ENCODE measurements around the gene KIAA1614.

Gene KIAA1614

GRCh38 chr1:180888870-180889269 is 23.8 kb upstream of the KIAA1614 start:
- CTCF ChIA-PET, result no interaction called here
- H3K9me3 ChIP-seq (ENCODE audit: control extremely low read depth in 1 of 5, control insufficient read depth in 4 of 5, insufficient read depth in 2 of 5, low read depth in 1 of 5, low read length in 4 of 5), result no peaks in the 10 kb centered on the region
- H3K4me3 ChIP-seq (ENCODE audit: control insufficient read depth in 1 of 7, extremely low read depth in 1 of 7, insufficient read depth in 4 of 7, low read depth in 2 of 7, low read length in 6 of 7), result no peak overlapping the region
- H3K4me1 ChIP-seq (ENCODE audit: control extremely low read depth in 1 of 4, control insufficient read depth in 4 of 4, insufficient read depth in 4 of 4, low read length in 3 of 4), result peaks cover 0 to 13% (median 2%) of the 10 kb centered on the region in 4 experiments
- no peak overlapping the region for H3K27ac ChIP-seq (ENCODE audit: insufficient read depth in 1 of 2, low read depth in 1 of 2, low read length in 2 of 2, poor library complexity in 1 of 2, severe bottlenecking in 2 of 2)
- no peaks in the 10 kb centered on the region for H3K27me3 ChIP-seq (replicated peaks in 2 of 5; ENCODE audit: control insufficient read depth in 4 of 5, insufficient read depth in 5 of 5, low read length in 4 of 5)
- WGBS (ENCODE audit: insufficient coverage), result 56% methylated on average over 1 of the region's 1 CpG
- DNase-seq, result no peak
- peaks cover 0 to 4% (median 4%) of the 10 kb centered on the region in 4 experiments for H3K36me3 ChIP-seq (ENCODE audit: control insufficient read depth in 4 of 4, insufficient read depth in 4 of 4, low read length in 3 of 4)
- POLR2A ChIA-PET, result no interaction called here

DNA sequence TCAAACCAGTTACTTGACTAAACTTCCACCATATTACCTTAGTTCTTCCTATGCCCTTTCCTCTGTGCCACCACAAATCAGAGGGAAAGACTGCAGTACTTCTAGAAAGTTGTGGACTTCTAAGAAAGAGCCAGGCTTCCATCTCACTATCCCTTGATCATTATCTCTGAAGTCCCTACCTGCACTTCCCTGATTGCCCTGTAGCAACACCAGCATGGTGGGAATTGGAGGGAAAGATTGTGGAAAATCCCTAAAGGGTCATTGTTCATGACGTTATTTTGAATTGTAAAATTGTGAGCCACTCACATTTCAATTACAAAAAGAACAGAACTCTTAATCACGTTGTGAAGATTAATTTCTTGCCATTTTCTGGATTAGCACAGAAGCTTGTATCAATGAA is 23.4 kb upstream of the KIAA1614 start:
- CTCF ChIA-PET, result no interaction called here
- no CpG with 5 or more reads among the region's 2 CpGs for WGBS (ENCODE audit: insufficient coverage)

DNA sequence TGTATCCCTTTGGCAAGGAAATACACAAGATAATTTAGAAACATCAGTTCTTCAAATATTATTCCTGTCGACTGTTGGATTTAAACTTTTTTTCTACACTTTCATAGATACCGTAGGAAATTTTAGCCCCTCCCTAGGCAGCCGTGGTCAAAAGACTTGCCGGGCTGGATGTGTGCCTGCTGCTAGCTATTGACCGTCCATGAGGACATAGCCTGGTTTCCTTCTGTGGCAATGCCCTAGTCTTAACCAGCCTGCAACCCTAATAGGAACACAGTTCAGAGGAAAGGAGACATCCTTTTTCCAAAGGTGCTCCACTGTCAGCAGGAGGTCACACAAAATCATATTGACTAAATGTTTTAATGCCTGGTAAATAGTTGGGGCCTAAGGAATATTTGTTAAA is 20.4 kb upstream of the KIAA1614 start:
- Histone ChIP-seq H3K36me3 (ENCODE audit: control insufficient read depth in 4 of 4, insufficient read depth in 4 of 4, low read length in 3 of 4) (peaks cover 0 to 3% (median 0%) of the 10 kb centered on the region in 4 experiments), H3K9me3 (ENCODE audit: control extremely low read depth in 1 of 5, control insufficient read depth in 4 of 5, insufficient read depth in 2 of 5, low read depth in 1 of 5, low read length in 4 of 5) (no peaks in the 10 kb centered on the region), H3K4me1 (ENCODE audit: control extremely low read depth in 1 of 4, control insufficient read depth in 4 of 4, insufficient read depth in 4 of 4, low read length in 3 of 4) (peaks cover 0 to 13% (median 3%) of the 10 kb centered on the region in 4 experiments), H3K27me3 (replicated peaks in 2 of 5; ENCODE audit: control insufficient read depth in 4 of 5, insufficient read depth in 5 of 5, low read length in 4 of 5) (no peaks in the 10 kb centered on the region), H3K27ac (ENCODE audit: insufficient read depth in 1 of 2, low read depth in 1 of 2, low read length in 2 of 2, poor library complexity in 1 of 2, severe bottlenecking in 2 of 2) (no peak overlapping the region), H3K4me3 (ENCODE audit: control insufficient read depth in 1 of 7, extremely low read depth in 1 of 7, insufficient read depth in 4 of 7, low read depth in 2 of 7, low read length in 6 of 7) (no peak overlapping the region)
- ChIA-PET CTCF (interaction anchor here (0.6 kb wide), 1 partner anchor 106 kb away, joined by 3 read pairs; no protein-coding TSS in a partner anchor), POLR2A (no interaction called here)
- DNase-seq, result no peak
- 89% methylated on average over 5 of the region's 5 CpGs for WGBS (ENCODE audit: insufficient coverage)

More for the DNA sequence above, 23.4 kb upstream of the KIAA1614 start:
- Histone ChIP-seq H3K9me3 (ENCODE audit: control extremely low read depth in 1 of 5, control insufficient read depth in 4 of 5, insufficient read depth in 2 of 5, low read depth in 1 of 5, low read length in 4 of 5) (no peaks in the 10 kb centered on the region), H3K27me3 (replicated peaks in 2 of 5; ENCODE audit: control insufficient read depth in 4 of 5, insufficient read depth in 5 of 5, low read length in 4 of 5) (no peaks in the 10 kb centered on the region), H3K4me1 (ENCODE audit: control extremely low read depth in 1 of 4, control insufficient read depth in 4 of 4, insufficient read depth in 4 of 4, low read length in 3 of 4) (peaks cover 0 to 13% (median 3%) of the 10 kb centered on the region in 4 experiments), H3K27ac (ENCODE audit: insufficient read depth in 1 of 2, low read depth in 1 of 2, low read length in 2 of 2, poor library complexity in 1 of 2, severe bottlenecking in 2 of 2) (no peak overlapping the region), H3K36me3 (ENCODE audit: control insufficient read depth in 4 of 4, insufficient read depth in 4 of 4, low read length in 3 of 4) (peaks cover 0 to 4% (median 2%) of the 10 kb centered on the region in 4 experiments), H3K4me3 (ENCODE audit: control insufficient read depth in 1 of 7, extremely low read depth in 1 of 7, insufficient read depth in 4 of 7, low read depth in 2 of 7, low read length in 6 of 7) (no peak overlapping the region)
- DNase-seq, result no peak
- POLR2A ChIA-PET, result no interaction called here

DNA sequence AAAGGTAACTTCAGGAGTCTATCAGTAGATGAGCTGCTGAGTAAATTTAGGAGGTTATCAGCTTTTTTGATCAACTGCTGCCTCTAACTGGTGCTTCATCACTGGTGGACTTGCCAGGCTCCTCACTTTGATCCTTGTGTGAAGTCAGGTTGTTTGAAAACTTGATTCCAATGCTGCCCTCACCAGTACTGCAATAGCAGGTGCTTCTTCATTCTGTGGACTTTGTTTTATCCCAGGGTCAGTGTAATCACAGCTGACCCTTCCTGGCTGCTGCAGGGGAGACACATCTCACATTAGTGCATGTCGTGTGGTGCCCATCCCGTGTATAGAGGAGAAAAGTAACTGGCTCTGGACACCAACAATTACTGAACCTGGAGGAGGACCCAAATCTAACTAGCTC is 20.0 kb upstream of the KIAA1614 start:
- no peak overlapping the region for H3K27ac ChIP-seq (ENCODE audit: insufficient read depth in 1 of 2, low read depth in 1 of 2, low read length in 2 of 2, poor library complexity in 1 of 2, severe bottlenecking in 2 of 2)
- POLR2A ChIA-PET, result no interaction called here
- H3K4me3 ChIP-seq (ENCODE audit: control insufficient read depth in 1 of 7, extremely low read depth in 1 of 7, insufficient read depth in 4 of 7, low read depth in 2 of 7, low read length in 6 of 7), result no peak overlapping the region
- no peak for DNase-seq
- no peaks in the 10 kb centered on the region for H3K9me3 ChIP-seq (ENCODE audit: control extremely low read depth in 1 of 5, control insufficient read depth in 4 of 5, insufficient read depth in 2 of 5, low read depth in 1 of 5, low read length in 4 of 5)
- CTCF ChIA-PET, result interaction anchor here (0.6 kb wide), 1 partner anchor 106 kb away, joined by 3 read pairs; no protein-coding TSS in a partner anchor
- H3K27me3 ChIP-seq (replicated peaks in 2 of 5; ENCODE audit: control insufficient read depth in 4 of 5, insufficient read depth in 5 of 5, low read length in 4 of 5), result no peaks in the 10 kb centered on the region
- peaks cover 0 to 10% (median 3%) of the 10 kb centered on the region in 4 experiments for H3K4me1 ChIP-seq (ENCODE audit: control extremely low read depth in 1 of 4, control insufficient read depth in 4 of 4, insufficient read depth in 4 of 4, low read length in 3 of 4)
- no CpG with 5 or more reads among the region's 2 CpGs for WGBS (ENCODE audit: insufficient coverage)
- H3K36me3 ChIP-seq (ENCODE audit: control insufficient read depth in 4 of 4, insufficient read depth in 4 of 4, low read length in 3 of 4), result peaks cover 0 to 3% (median 0%) of the 10 kb centered on the region in 4 experiments

- POLR2A ChIA-PET, result no interaction called here
- no peak overlapping the region for H3K4me3 ChIP-seq (ENCODE audit: control insufficient read depth in 1 of 7, extremely low read depth in 1 of 7, insufficient read depth in 4 of 7, low read depth in 2 of 7, low read length in 6 of 7)
- no peak overlapping the region for H3K27ac ChIP-seq (ENCODE audit: insufficient read depth in 1 of 2, low read depth in 1 of 2, low read length in 2 of 2, poor library complexity in 1 of 2, severe bottlenecking in 2 of 2)
- no peak for DNase-seq
- 100% methylated on average over 1 of the region's 3 CpGs for WGBS (ENCODE audit: insufficient coverage)
- peaks cover 0 to 3% (median 0%) of the 10 kb centered on the region in 4 experiments for H3K36me3 ChIP-seq (ENCODE audit: control insufficient read depth in 4 of 4, insufficient read depth in 4 of 4, low read length in 3 of 4)
- H3K4me1 ChIP-seq (ENCODE audit: control extremely low read depth in 1 of 4, control insufficient read depth in 4 of 4, insufficient read depth in 4 of 4, low read length in 3 of 4), result peaks cover 0 to 9% (median 3%) of the 10 kb centered on the region in 4 experiments
- H3K27me3 ChIP-seq (replicated peaks in 2 of 5; ENCODE audit: control insufficient read depth in 4 of 5, insufficient read depth in 5 of 5, low read length in 4 of 5), result no peaks in the 10 kb centered on the region
- CTCF ChIA-PET, result no interaction called here
- H3K9me3 ChIP-seq (ENCODE audit: control extremely low read depth in 1 of 5, control insufficient read depth in 4 of 5, insufficient read depth in 2 of 5, low read depth in 1 of 5, low read length in 4 of 5), result no peaks in the 10 kb centered on the region
These were observed 19.1 kb upstream of the KIAA1614 start for GRCh38 chr1:180893614-180894013.

GRCh38 chr1:180896161-180896560 is 16.5 kb upstream of the KIAA1614 start:
- ChIA-PET CTCF (interaction anchor here (0.7 to 1.5 kb wide), 2 partner anchors 12 to 179 kb away, joined by 3 read pairs; no protein-coding TSS in a partner anchor), POLR2A (no interaction called here)
- Histone ChIP-seq H3K27ac (ENCODE audit: insufficient read depth in 1 of 2, low read depth in 1 of 2, low read length in 2 of 2, poor library complexity in 1 of 2, severe bottlenecking in 2 of 2) (no peak overlapping the region), H3K27me3 (replicated peaks in 2 of 5; ENCODE audit: control insufficient read depth in 4 of 5, insufficient read depth in 5 of 5, low read length in 4 of 5) (no peaks in the 10 kb centered on the region), H3K9me3 (ENCODE audit: control extremely low read depth in 1 of 5, control insufficient read depth in 4 of 5, insufficient read depth in 2 of 5, low read depth in 1 of 5, low read length in 4 of 5) (no peaks in the 10 kb centered on the region), H3K36me3 (ENCODE audit: control insufficient read depth in 4 of 4, insufficient read depth in 4 of 4, low read length in 3 of 4) (peaks cover 0 to 3% (median 0%) of the 10 kb centered on the region in 4 experiments), H3K4me3 (ENCODE audit: control insufficient read depth in 1 of 7, extremely low read depth in 1 of 7, insufficient read depth in 4 of 7, low read depth in 2 of 7, low read length in 6 of 7) (no peak overlapping the region), H3K4me1 (ENCODE audit: control extremely low read depth in 1 of 4, control insufficient read depth in 4 of 4, insufficient read depth in 4 of 4, low read length in 3 of 4) (peaks cover 0 to 9% (median 2%) of the 10 kb centered on the region in 4 experiments)
- no peak for DNase-seq
- WGBS (ENCODE audit: insufficient coverage), result 93% methylated on average over 2 of the region's 3 CpGs

GRCh38 chr1:180898441-180899219 is 14.1 kb upstream of the KIAA1614 start:
- ChIA-PET POLR2A (no interaction called here), CTCF (interaction anchor here (0.7 to 1.8 kb wide), 6 partner anchors 13 to 217 kb away, joined by 3 to 4 read pairs (median 3); no protein-coding TSS in a partner anchor)
- H3K27ac ChIP-seq (ENCODE audit: insufficient read depth in 1 of 2, low read depth in 1 of 2, low read length in 2 of 2, poor library complexity in 1 of 2, severe bottlenecking in 2 of 2), result no peak overlapping the region
- no peak overlapping the region for H3K4me3 ChIP-seq (ENCODE audit: control insufficient read depth in 1 of 7, extremely low read depth in 1 of 7, insufficient read depth in 4 of 7, low read depth in 2 of 7, low read length in 6 of 7)
- H3K36me3 ChIP-seq (ENCODE audit: control insufficient read depth in 4 of 4, insufficient read depth in 4 of 4, low read length in 3 of 4), result peaks cover 0 to 3% (median 0%) of the 10 kb centered on the region in 4 experiments
- H3K4me1 ChIP-seq (ENCODE audit: control extremely low read depth in 1 of 4, control insufficient read depth in 4 of 4, insufficient read depth in 4 of 4, low read length in 3 of 4), result peaks cover 0 to 7% (median under 1%) of the 10 kb centered on the region in 4 experiments
- no peaks in the 10 kb centered on the region for H3K9me3 ChIP-seq (ENCODE audit: control extremely low read depth in 1 of 5, control insufficient read depth in 4 of 5, insufficient read depth in 2 of 5, low read depth in 1 of 5, low read length in 4 of 5)
- H3K27me3 ChIP-seq (replicated peaks in 2 of 5; ENCODE audit: control insufficient read depth in 4 of 5, insufficient read depth in 5 of 5, low read length in 4 of 5), result no peaks in the 10 kb centered on the region
- 100% methylated on average over 1 of the region's 5 CpGs for WGBS (ENCODE audit: insufficient coverage)
- no peak for DNase-seq

All from common myeloid progenitor, CD34-positive (primary cell).